ENCODE results near the gene RUNX2. TPM values are rescaled to one million over a fixed set of nuclear protein-coding genes. Genes with fewer than 3 reads are reported as not detected.

The RUNX2 gene
- total RNA-seq, 2 experiments from 2014 or later = 8.0 to 9.3 TPM

- intact Hi-C loops (cut with micrococcal nuclease) = no loop called here
- H3K4me1 Mint-ChIP-seq (ENCODE audit: low read depth) = peaks cover 4% of the 10 kb centered on the region
- no peak overlapping the region for H3K4me3 Mint-ChIP-seq
- H3K27me3 Mint-ChIP-seq = peaks cover 3% of the 10 kb centered on the region
- no peak for TF ChIP-seq CTCF (IDR thresholded peaks at IDR 0.05)
- POLR2A ChIA-PET = interaction anchor here (1.5 kb wide), 1 partner anchor 120 kb away, joined by 3 read pairs; no protein-coding TSS in a partner anchor
- DNase-seq = no peak
- CTCF ChIA-PET = interaction anchor here (0.7 kb wide), 1 partner anchor 9 kb away, joined by 3 read pairs; no protein-coding TSS in a partner anchor
- ATAC-seq = no peak
- peaks cover 2% of the 10 kb centered on the region for H3K36me3 Mint-ChIP-seq (ENCODE audit: low read depth)
- no peaks in the 10 kb centered on the region for H3K9me3 Mint-ChIP-seq
- H3K27ac Mint-ChIP-seq = no peak overlapping the region
These were observed 324.3 kb downstream of the RUNX2 start for GRCh38 chr6:45652416-45652815.

- CTCF ChIA-PET = interaction anchor here (0.7 kb wide), 1 partner anchor 8 kb away, joined by 3 read pairs; no protein-coding TSS in a partner anchor
- Mint-ChIP-seq H3K27ac (no peak overlapping the region), H3K36me3 (ENCODE audit: low read depth) (peaks cover 2% of the 10 kb centered on the region), H3K4me3 (no peak overlapping the region), H3K9me3 (no peaks in the 10 kb centered on the region), H3K27me3 (peaks cover 6% of the 10 kb centered on the region), H3K4me1 (ENCODE audit: low read depth) (peaks cover 3% of the 10 kb centered on the region)
- DNase-seq (no peak), ATAC-seq (no peak)
- POLR2A ChIA-PET = interaction anchor here (1.5 kb wide), 1 partner anchor 119 kb away, joined by 3 read pairs; no protein-coding TSS in a partner anchor
- intact Hi-C loops (cut with micrococcal nuclease) = no loop called here
- TF ChIP-seq CTCF (IDR thresholded peaks at IDR 0.05) = no peak
These were observed 325.2 kb downstream of the RUNX2 start for GRCh38 chr6:45653117-45653883.

- CTCF ChIA-PET = no interaction called here
- peaks cover 2% of the 10 kb centered on the region for H3K36me3 Mint-ChIP-seq (ENCODE audit: low read depth)
- no peak overlapping the region for H3K27ac Mint-ChIP-seq
These were observed 326.5 kb downstream of the RUNX2 start for GRCh38 chr6:45654673-45655072.

GRCh38 chr6:45655745-45656476 is 327.8 kb downstream of the RUNX2 start:
- DNase-seq (no peak), ATAC-seq (no peak)
- CTCF ChIA-PET = interaction anchor here (1.2 kb wide), 1 partner anchor 17 kb away, joined by 3 read pairs; no protein-coding TSS in a partner anchor
- Mint-ChIP-seq H3K36me3 (ENCODE audit: low read depth) (peaks cover 2% of the 10 kb centered on the region), H3K9me3 (no peaks in the 10 kb centered on the region), H3K4me3 (no peak overlapping the region), H3K27me3 (peaks cover 6% of the 10 kb centered on the region), H3K27ac (no peak overlapping the region), H3K4me1 (ENCODE audit: low read depth) (peaks cover 14% of the 10 kb centered on the region)
- intact Hi-C loops (cut with micrococcal nuclease) = no loop called here
- no peak for TF ChIP-seq CTCF (IDR thresholded peaks at IDR 0.05)
- POLR2A ChIA-PET = no interaction called here

More at GRCh38 chr6:45654673-45655072, 326.5 kb downstream of the RUNX2 start:
- ATAC-seq (no peak), DNase-seq (no peak)
- intact Hi-C loops (cut with micrococcal nuclease) = no loop called here
- TF ChIP-seq CTCF (IDR thresholded peaks at IDR 0.05) = no peak
- Mint-ChIP-seq H3K4me3 (no peak overlapping the region), H3K4me1 (ENCODE audit: low read depth) (peaks cover 14% of the 10 kb centered on the region), H3K27me3 (peaks cover 6% of the 10 kb centered on the region), H3K9me3 (no peaks in the 10 kb centered on the region)
- POLR2A ChIA-PET = interaction anchor here (0.7 kb wide), 1 partner anchor 32 kb away, joined by 3 read pairs; no protein-coding TSS in a partner anchor
